ENCODE data around the gene CDKN2AIPNL.
A peak's percentile ranks its signal among the peaks of the same experiment; 100 is the strongest.
"Not testable (repeated sequence)": the region's sequence is repeated elsewhere in the genome, so short reads cannot be mapped to it uniquely, and the experiment has no call there.

CDKN2AIPNL gene

DNA sequence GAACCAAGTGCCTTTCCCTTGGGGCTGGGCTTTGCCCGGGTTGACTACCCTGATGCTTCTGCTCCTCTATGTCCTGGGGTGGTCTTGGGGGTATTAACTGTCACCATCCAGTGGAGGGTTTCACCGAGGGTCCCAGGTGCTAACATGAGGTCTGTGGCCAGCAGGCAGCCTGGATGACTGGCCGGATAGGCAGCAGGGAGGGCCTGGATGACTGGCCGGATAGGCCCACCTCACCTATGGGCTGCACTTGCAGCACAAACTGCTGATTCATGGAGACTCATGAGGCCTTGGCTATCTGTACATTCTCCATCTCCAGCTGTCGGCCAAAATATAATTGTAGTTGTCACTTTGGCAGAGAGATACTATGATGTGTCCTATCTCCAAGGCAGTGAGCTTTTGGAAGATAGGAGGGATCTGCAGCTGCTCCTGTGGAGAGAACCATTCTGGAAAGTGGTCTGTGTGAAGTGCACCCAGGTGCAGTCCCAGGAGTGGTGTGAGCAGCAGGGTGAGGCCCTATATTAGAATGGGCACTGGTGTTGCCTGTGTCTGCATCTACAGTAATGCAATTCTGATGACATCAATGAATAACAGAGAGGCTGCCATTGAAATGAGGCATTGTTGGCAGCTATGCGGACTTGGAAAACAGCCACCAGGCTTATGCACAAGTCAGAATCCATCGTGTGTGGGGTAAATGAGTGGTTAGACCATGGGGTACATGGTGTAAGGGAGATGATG lies 26.3 kb upstream of the CDKN2AIPNL start:
- DNase-seq (ENCODE audit: low spot score) = no peak

DNA sequence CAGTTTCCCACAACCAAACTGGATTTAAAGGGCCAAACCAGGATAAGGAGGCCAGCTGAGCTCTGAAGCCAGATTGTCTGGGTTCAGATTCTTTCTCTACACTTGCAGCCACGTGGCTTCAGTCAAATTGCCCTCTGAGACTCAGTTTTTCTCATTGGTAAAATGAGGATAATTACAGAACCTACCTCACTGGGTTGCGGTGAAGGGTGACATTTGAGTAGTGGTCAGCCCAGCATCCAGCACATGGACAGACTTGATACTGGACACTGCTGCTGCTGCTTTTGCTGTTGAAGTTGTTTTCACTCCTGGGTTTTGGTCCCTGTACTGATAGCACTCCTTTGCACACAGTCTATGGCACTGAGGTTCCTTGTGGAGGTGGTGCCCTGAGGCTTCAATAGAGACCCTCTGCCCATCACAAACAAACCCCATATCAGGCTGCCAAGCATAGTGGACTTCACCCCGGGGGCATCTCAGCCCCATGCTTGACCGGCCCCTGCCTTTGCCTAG lies 25.7 kb upstream of the CDKN2AIPNL start:
- DNase-seq (ENCODE audit: low spot score) = no peak

DNA sequence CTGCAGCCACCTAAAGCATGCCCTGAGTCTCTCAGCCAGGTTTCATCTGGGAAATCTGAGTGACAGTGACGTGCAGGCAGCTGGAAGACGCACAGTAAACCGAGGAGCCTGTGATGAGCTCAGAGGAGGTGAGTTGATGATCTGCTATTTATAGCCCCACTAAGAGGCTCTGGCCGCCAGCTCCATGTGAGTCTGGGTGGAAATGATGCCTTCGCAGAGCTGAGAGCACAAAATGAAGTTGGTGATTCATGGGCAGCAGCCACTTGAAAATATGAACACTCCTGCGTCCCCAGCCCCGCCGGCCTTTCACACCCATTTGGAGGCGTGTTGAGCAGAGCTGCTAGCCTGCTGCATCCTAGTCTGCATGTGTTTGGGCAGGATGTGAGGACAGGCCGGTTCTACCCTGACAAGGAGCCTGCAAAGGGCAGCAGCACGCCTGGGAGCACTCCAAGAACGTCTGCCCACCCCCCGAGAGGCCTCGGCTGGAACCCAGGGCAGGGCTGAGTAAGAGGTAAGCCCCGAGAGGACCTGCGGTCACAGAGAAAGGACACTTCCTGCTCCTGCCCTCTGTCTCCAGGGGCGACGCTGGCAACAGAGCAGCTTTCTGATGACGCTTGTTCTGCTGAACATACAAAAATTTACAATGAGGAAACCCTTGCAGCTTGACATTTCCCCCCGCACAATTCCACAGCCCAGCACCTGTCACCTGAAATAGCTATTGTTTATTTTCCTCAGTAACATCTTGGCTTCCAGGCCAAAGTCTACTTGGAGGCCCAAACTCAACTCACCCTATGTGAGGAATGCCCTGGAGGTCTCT lies 25.1 kb upstream of the CDKN2AIPNL start:
- no peak for DNase-seq (ENCODE audit: low spot score)

DNA sequence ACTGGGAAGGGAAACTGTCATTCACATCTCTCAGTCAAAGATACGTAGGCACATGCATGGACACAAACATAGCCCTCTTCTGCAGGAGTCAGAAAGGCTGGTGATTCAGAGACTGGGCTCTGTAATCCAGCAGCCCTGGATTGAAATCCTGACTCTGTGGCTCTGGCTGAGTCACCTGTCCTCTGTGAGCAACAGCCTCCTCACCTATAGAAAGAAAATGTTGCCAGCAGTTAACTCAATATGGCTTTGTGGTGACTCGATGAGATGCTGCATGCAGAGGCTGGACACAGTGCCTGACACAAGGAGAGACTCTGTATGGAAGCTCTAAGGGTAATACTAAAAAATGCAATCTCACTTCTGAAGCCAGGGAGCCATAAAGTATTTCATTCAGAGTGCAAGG lies 23.9 kb upstream of the CDKN2AIPNL start:
- no peak for DNase-seq (ENCODE audit: low spot score)

DNA sequence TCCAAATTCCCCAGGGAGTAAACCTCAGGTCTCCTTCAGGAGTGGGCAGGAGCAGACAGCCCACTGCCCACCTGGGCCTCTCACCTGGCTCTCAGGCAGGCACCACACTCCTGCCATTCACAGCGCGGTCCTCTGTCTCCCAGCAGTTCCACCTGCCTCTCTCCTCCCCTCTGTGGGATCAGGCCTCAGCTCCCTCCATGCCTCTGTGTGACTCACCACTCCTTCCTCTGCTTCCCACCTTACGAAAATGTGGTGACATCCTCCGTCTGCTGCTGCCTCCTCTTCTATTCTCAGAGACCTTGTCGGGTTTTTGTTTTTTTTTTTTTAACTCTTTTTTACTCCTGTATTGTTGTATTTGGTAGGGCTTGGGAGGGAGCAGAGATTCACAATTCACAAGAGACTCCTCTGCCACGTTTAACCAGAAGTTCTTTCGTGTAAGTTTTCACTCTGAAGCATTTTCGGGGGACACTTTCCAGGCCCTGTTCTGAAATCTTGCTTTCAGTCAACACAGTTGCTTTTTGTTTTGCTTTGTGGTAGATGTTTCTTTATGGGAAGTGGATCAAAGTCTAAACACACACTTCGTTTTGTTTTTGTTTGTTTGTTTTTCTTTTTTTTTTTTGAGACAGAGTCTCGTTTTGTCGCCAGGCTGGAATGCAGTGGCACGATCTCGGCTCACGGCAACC lies 21.1 kb upstream of the CDKN2AIPNL start:
- DNase-seq (ENCODE audit: low spot score) = no peak

DNA sequence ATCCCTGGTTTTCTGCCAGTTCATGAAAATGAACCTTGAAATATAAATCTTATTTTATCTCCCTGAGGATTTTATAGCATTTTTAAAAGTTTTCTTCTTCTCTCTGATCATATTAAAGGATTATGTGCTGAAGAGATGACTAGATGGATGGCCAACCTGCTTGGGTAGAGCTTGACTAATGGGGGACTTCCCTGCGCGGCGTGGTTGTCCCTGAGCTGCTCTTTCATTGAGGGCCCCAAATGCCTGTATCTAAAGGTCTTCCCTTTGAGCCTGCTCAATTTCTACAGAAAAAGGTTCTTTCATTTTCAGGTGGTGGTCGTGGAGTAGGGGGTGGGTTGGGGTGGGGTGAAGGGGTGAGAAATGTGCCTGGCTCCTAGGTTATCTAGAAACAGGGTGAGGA lies 20.5 kb upstream of the CDKN2AIPNL start:
- DNase-seq (ENCODE audit: low spot score) = no peak

DNA sequence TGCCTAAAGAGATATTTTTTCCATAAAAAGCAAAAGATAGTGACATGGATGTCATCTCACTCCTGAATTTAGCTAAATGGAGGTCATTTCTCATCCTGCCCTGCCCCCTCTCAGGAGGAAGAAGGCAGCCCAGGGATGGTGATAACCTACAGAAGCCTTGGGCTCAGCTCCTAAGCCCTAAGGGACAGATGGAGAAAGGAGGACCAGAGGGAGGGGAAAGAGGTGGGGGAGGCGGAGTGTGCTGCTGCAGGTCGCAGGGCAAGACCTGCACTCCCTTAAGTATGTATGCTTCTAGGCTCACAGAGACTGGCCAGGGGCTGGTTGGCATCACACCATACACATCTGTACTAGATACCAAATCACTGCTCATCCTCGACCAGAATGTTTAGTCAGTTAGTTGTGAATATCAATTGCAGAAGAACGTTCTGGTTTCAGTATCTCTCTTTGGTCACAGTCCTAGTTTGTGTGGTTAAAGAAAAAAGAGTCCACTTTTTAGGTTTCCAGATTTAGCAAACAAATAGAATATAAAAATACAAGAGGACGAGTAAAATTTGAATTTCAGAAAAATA lies 18.4 kb upstream of the CDKN2AIPNL start:
- DNase-seq (ENCODE audit: low spot score) = peak; percentile 66

GRCh38 chr5:134427540-134428041 lies 15.9 kb upstream of the CDKN2AIPNL start:
- no peak for DNase-seq (ENCODE audit: low spot score)

DNA sequence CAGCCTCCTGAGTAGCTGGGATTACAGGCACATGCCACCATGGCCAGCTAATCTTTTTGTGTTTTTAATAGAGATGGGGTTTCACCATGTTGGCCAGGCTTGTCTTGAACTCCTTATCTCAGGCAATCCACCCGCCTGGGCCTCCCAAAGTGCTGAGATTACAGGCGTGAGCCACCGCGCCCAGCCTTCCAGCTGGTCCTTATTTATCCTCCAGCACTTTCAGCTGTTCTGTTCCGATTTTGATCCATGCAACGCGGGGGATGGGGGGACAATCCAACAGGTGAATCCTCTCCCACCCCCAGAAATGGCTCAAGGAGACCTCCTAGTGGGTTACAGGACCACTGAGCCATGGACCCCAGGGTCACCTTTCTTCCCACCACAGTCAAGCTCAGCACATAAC lies 14.7 kb upstream of the CDKN2AIPNL start:
- DNase-seq (ENCODE audit: low spot score) = no peak

- DNase-seq (ENCODE audit: low spot score) = no peak
Measured at GRCh38 chr5:134423376-134423775, 11.7 kb upstream of the CDKN2AIPNL start.

GRCh38 chr5:134422791-134423365 lies 11.2 kb upstream of the CDKN2AIPNL start:
- DNase-seq (ENCODE audit: low spot score) = no peak

DNA sequence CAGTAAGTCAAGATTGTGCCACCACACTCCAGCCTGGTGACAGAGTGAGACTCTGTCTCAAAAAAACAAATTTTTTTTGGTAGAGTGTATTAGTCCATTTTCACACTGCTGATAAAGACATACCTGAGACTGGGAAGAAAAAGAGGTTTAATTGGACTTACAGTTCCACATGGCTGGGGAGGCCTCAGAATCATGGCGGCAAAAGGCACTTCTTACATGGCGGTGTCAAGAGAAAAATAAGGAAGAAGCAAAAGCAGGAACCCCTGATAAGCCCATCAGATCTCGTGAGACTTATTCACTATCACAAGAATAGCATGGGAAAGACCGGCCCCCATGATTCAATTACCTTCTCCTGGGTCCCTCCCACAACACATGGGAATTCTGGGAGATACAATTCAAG lies 9.4 kb upstream of the CDKN2AIPNL start:
- not testable (repeated sequence) for DNase-seq (ENCODE audit: low spot score)

DNA sequence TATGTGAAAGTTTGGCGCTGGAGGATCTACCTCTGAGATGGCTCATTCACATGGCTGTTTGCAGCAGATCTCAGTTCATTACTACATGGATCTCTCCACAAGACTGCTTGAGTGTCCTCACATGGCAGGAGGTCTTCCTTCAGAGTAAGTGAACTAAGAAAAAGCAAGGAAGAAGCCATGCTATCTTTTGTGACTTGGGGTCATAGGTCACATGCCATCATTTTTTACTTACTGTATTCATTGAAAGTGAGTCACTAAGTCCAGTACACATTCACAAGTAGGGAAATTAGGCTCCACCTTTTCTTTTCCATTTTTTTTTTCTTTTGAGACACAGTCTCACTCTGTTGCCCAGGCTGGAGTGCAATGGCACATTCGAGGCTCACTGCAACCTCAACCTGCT lies 8.7 kb upstream of the CDKN2AIPNL start:
- no peak for DNase-seq (ENCODE audit: low spot score)

- DNase-seq (ENCODE audit: low spot score) = no peak
Measured at GRCh38 chr5:134418958-134419357, 7.3 kb upstream of the CDKN2AIPNL start.

DNA sequence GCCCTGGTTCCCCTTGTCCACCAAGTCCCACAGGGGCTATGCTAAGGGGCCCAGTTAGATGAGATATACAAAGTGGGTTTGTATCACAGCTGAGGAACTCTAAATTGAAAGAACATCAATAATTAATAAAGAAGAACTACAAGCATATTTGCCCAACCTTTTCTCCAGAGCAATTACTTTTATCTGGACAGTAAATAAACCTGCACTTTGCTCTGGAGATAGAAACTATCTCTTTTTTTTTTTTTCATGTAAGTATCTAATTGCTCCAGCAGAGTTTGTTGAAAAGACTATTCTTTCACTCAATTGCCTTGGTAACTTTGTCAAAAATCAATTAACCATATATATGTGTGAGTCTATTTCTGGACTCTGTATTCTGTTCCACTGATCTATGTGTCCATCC lies 6.0 kb upstream of the CDKN2AIPNL start:
- no peak for DNase-seq (ENCODE audit: low spot score)

DNA sequence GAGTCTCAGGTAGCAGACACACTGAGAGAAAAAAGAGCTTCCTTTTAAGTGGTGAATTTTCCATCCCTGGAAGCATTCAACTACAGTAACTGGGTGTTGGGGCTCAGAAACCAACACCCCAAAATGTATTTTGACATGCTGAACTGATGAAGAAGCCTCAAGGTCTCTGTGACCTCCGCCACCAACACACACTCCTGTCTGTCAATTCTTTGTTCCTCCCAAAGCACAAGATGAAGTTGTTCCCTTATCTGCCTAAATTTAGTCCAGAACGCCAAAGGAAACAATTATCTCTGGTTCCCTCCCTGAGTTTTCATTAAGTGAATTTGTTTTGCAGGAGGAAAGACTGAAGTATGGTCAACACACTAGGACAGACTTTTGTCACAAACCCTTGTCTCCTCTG lies 1.4 kb upstream of the CDKN2AIPNL start:
- DNase-seq (ENCODE audit: low spot score) = no peak

GRCh38 chr5:134411228-134411545 lies 494 bp downstream of the CDKN2AIPNL start:
- DNase-seq (ENCODE audit: low spot score) = no peak

DNA sequence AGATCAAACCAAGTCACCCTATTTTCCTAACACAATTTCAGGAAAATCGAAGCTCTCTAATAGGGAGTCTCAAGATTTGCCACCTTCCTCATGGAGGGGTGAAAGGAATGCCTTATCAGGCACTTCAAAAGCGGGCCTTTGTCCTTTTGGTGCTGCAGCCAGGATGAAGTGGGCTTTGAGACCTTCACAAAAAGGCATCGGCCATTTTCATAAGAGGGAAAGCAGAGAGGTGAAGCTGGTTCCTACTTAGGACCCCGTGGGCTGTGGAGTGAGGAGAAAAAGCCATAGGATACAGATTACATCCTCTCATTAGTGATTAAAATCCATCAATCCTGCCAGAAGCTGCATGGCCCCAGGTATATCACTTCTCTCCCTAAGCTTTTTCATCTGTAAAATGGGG lies 859 bp downstream of the CDKN2AIPNL start:
- DNase-seq (ENCODE audit: low spot score) = no peak

DNA sequence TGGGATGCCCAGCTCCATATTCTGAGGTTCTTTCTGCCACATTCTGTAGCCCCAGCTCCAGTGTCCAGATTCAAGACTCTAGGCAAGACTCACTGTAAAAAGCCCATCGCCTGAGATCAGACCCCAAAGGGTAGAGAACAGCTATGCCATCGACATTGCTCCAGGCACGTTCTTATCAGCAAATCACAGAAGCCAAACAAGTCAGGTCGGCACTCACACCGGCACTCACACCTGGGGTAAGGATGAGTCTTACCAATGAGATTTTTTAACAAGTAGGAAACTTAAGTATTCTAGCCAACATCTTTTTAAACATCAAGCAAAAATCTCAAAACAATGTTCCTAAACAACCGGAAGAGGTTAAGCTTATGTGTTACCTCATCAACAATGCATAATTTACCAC lies 2.4 kb downstream of the CDKN2AIPNL start:
- DNase-seq (ENCODE audit: low spot score) = no peak

GRCh38 chr5:134406390-134406789 lies 5.3 kb downstream of the CDKN2AIPNL start:
- no peak for DNase-seq (ENCODE audit: low spot score)

GRCh38 chr5:134403951-134404350 lies 7.7 kb downstream of the CDKN2AIPNL start:
- no peak for DNase-seq (ENCODE audit: low spot score)

GRCh38 chr5:134398609-134399155 lies 13.0 kb downstream of the CDKN2AIPNL start:
- no peak for DNase-seq (ENCODE audit: low spot score)

Data from D341Med (cell line).